GM19324 (cell line): ENCODE results near the gene TBC1D25.
A peak's percentile ranks its signal among the peaks of the same experiment; 100 is the strongest.
"Not testable (repeated sequence)": the region's sequence is repeated elsewhere in the genome, so short reads cannot be mapped to it uniquely, and the experiment has no call there.

Source experiments
- ATAC-seq: cut with Tn5 transposase; IDR thresholded peaks from one replicate; pipeline ENCODE4 v1.9.1; 2021; ENCODE audit warnings: mild to moderate bottlenecking, moderate library complexity; ENCODE audit not compliant: unreplicated experiment, low FRiP score

Gene TBC1D25

DNA sequence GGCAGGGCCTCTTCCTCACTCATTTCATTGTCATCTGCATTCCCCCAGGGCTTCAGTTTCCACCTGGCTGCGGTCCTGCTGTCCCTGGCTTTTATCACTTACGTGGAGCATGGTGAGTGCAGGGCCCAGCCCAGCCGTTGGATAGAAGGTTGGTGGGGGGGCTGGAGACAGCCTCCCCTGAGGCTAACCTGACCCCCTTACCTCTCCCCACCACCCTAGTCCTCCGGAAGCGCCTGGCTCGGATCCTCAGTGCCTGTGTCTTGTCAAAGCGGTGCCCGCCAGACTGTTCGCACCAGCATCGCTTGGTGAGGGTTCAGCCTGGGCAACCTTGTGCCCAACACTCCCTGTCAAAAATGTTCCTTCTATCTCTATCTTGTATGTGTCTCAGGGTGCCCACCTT lies 23.7 kb upstream of the TBC1D25 start:
- ATAC-seq = no peak

- ATAC-seq = no peak
These were observed 23.2 kb upstream of the TBC1D25 start for GRCh38 chrX:48516285-48516684.

- no peak for ATAC-seq
These were observed 22.5 kb upstream of the TBC1D25 start for GRCh38 chrX:48516987-48517386.

GRCh38 chrX:48519481-48519880 lies 20.0 kb upstream of the TBC1D25 start:
- not testable (repeated sequence) for ATAC-seq

DNA sequence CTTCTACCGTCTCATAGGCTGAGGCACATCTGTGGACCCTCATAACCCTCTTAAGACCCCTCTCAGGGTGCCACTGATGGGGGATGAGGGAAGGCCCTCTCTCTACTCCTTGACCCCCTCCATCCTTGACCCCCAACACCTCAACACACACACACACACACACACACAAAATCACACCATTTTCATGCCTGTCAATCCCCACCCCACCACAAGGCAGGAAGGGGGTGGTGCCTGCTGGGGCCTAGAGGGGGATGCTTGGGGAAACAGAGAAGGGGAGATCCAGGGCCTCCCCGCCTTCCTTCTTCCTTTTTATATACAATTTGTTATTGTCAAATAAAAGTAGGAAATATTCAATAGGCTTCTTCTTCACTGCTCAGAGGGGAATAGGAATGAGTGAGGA lies 19.1 kb upstream of the TBC1D25 start:
- no peak for ATAC-seq

- ATAC-seq = no peak
These were observed 18.6 kb upstream of the TBC1D25 start for GRCh38 chrX:48520976-48521352.

- ATAC-seq = peak; percentile 93
These were observed 17.9 kb upstream of the TBC1D25 start, which contains the start of gene EBP for GRCh38 chrX:48521353-48522243. Gene EBP, plus strand, starts transcription at chrX:48521808. Its CDS starts 1,964 bp downstream, at chrX:48523772.

GRCh38 chrX:48522291-48522690 lies 17.2 kb upstream of the TBC1D25 start:
- ATAC-seq = no peak

- no peak for ATAC-seq
These were observed 15.8 kb upstream of the TBC1D25 start for GRCh38 chrX:48523682-48524081.

GRCh38 chrX:48525853-48526252 lies 13.7 kb upstream of the TBC1D25 start:
- ATAC-seq = not testable (repeated sequence)

DNA sequence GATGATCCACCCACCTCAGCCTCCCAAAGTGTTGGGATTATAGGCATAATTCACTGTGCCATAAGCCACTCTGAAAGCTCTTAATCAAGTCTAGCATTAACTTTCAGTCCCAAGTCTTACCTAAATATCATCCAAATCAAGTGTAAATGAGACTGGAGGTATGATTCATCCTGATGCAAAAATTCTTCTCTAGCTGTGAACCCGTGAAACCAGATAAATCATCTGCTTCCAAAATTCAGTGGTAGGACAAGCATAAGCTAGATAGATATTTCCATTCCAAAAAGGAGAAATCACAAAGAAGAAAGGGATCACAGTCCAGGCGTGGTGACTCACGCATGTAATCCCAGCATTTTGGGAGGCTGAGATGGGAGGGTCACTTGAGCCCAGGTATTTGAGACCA lies 8.8 kb upstream of the TBC1D25 start:
- no peak for ATAC-seq

DNA sequence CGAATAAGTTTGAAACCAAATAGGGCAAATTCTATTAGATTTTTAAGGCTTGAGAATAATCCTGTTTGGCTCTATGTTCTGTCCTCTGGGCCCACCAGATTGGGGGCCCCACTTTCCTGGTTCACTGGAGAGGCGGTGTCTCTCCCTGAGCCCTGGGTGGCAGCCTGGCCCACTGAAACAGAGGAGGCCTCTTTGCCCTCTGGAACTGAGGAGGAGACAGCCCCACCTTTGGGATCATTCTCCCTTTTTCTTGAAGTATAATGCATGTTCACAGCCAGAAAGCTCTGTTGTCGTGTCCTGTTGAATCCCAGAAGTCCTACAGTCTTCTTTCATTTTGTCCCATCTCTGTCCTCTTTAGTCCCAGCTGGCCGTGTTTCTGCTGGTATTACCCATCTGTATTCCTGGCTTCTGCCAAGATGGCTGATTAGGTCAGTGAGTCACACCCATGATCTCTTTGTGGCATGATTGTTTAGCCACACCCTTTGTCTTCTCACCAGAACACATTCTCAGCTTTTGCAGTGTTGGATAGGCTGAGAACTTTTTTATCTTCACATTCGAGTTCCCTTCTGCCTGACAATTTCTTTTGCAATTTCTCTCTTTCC lies 8.1 kb upstream of the TBC1D25 start:
- ATAC-seq = no peak

DNA sequence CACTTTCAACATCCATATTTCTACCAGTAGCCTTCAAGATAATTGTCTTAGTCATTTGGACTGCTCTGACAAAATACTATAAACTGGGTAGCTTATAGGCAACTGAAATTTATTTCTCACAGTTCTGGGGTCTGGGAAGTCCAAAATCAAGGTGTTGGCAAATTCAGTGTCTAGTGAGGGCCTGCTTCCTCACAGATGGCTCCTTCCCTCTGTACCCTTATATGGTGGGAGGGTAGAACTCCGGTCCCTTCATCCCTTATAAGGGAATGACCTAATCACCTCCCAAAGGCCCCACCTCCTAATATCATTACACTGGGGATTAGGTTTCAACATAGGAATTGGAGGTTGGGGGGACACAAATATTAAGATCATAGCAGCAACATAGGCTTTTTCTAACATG lies 7.4 kb upstream of the TBC1D25 start:
- ATAC-seq = no peak

GRCh38 chrX:48533165-48533564 lies 6.3 kb upstream of the TBC1D25 start:
- ATAC-seq = no peak

DNA sequence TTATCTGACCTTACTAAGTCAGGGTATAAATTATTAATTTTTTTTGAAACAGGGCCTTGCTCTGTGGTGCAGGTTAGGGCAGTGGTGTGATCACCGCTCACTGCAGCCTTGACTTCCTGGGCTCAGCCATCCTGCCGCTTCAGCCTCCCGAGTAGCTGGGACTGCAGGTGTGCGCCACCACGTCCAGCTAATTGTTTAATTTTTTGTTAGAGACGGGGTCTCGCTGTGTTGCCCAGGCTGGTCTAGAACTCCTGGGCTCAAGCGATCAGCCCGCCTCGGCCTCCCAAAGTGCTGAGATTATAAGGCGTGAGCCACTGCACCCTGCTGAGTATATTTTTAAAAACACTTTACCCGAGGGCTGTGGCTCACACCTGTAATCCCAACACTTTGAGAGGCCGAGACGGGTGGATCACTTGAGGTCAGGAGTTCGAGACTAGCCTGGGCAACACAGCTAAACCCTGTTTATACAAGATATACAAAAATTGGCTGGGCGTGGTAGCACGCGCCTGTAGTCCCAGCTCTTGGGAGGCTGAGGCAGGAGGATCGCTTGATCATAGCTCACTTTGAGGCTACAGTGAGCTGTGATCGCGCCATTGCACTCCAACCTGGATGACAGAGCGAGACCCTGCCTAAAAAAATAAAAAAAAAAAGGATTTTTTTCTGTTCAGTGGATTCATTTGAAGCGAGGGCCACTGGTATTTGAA lies 721 bp upstream of the TBC1D25 start:
- ATAC-seq = no peak

DNA sequence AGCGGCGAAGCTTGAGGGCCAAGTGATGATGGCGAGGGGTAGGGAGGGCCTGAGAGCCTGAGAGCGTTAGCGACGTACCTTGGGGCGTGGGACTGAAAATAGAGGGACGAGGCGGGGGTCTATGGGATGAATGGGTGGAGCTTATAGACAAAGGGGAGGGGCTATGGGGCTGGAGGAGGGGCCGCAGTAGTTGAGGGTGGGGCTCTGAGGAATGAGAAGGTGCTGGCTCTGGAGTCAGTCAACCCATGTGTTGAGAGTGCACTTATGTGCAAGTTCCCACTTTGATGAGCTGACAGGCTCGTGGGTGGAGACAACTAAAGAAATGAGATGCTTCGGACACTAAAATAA lies 488 bp downstream of the TBC1D25 start:
- ATAC-seq = no peak

- ATAC-seq = no peak
These were observed 966 bp downstream of the TBC1D25 start for GRCh38 chrX:48540480-48540879.

DNA sequence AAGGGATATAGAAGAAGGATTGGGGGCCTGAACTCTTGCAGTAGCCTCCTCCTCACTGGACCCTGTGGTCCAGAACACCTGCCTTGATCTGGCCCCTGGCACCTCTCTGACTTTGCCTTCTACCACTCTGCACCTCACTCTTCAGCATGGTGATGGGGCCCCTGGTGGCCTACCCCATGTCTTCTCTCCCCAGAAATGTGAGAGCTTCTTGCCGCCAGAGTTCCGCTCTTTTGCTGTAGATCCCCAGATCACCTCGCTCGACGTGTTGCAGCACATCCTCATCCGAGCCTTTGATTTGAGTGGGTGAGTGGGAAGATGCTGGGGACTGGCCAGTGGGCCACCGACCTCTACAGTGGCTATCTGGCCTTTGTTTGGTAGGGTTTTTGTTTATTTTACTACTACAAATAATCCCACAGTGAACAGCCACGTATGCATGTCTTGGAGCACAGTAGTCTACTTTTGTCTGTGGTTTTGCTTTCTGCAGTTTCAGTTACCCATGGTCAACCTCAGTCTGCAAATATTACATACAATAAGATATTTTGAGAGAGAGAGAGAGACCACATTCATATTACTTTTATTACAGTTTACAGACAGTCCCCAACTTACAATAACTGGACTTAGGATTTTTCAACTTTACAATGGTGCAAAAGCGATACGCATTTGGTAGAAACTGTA lies 1.8 kb downstream of the TBC1D25 start:
- no peak for ATAC-seq

DNA sequence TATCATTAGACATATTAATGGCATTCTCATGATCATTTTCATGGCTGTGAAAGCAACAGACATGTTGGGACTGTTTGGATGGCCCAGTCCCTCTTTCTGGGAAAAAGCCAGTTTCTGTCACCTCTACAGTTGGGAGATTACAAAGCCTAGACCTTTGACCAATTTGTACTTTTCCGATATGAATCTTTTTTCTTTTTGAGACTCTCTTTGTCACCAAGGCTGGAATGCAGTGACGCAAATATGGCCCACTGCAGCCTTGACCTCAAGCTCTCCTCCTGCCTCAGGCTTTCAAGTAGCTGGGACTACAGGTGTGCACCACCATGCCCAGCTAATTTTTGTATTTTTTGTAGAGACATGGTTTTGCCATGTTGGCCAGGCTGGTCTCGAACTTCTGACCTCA lies 9.4 kb downstream of the TBC1D25 start:
- no peak for ATAC-seq

DNA sequence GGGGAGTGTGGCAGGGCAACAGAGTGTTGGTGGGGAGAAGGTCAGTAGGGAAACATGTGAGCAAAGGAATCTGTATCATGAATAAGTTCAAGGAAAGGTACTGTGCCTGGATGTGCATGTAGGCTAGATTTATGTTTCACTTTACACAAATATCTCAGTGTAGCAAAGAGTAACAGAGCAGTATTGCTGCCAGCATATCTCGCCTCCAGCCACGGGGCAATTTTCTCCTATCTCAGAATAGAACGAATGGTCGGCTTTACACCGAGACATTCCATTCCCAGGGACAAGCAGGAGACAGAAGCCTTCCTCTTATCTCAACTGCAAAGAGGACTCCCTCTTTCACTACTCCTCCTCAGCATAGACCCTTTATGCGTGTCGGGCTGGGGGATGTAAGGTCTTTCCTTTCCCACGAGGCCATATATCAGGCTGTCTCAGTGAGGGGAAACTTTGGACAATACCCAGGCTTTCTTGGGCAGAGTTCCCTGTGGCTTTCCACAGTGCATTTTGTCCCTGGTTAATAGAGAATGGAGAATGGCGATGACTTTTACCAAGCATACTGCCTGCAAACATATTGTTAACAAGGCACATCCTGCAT lies 16.3 kb downstream of the TBC1D25 start:
- not testable (repeated sequence) for ATAC-seq

DNA sequence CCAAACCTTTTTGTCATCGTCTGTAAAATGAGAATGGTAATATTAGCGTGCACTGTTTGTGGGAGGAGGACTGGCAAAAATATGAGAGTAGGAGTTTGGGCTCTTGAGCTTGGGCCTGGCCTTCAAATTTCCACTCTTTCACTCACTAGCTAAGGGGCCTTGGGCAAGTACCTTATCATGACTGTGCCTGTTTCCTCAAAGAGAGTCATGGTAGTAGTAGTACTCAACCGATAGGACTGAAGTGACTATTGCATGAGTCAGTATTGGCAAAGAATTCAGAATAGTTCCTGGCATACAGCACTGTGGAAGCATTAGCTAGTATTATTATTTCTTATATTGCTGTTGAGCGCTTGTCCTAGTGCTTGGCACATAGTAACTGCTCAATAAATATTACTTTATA lies 18.8 kb downstream of the TBC1D25 start:
- ATAC-seq = no peak
